Epithelial cell of proximal tubule (primary cell): ENCODE results near the gene SYTL3. TPM values are rescaled to one million over a fixed set of nuclear protein-coding genes. Genes with fewer than 3 reads are reported as not detected.
"Not testable (repeated sequence)": the region's sequence is repeated elsewhere in the genome, so short reads cannot be mapped to it uniquely, and the experiment has no call there.

ENCODE experiments used
- DNase-seq: peaks from one replicate; pipeline ENCODE4 v3.0.0-alpha.2; 2011; ENCODE audit warnings: low read depth
- H3K4me3 ChIP-seq: 2 replicates; pipeline ENCODE4 v1.5.1; 2011; ENCODE audit warnings: low read depth, mild to moderate bottlenecking, low read length
- total RNA-seq: library from RNA; depleted of rRNA; stranded (reverse); fragments of >200 nt; gene quantifications from 2 replicates; pipeline ENCODE4 v1.2.3, GENCODE V29; 2015
- TF ChIP-seq, protein P1 (sequence below): conservative IDR thresholded peaks from 2 replicates; pipeline ENCODE4 v1.5.1; 2012; ENCODE audit warnings: low read depth, mild to moderate bottlenecking, low read length

Gene SYTL3
- total RNA-seq, 1 donor from 2014 or later: 11.0 TPM

DNA sequence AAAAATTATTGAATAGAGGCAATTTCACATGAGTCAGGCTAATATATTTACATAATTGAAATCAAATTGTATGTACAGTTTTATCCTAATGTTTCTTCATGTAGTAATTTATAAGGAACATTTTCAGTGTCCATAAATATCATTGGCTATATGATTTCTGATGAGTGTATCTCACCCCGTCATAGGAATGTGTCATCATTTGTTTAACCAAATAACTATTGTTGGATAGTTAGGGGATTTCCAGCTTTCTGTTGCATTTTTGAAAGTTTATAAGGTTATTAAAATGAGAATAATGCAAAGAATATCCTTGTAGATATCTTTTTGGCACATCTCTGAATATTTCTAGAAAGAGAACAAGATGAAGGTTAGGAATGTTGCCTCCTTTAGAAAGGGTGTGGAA, 39.0 kb downstream of the SYTL3 start:
- TF ChIP-seq, protein P1, sequence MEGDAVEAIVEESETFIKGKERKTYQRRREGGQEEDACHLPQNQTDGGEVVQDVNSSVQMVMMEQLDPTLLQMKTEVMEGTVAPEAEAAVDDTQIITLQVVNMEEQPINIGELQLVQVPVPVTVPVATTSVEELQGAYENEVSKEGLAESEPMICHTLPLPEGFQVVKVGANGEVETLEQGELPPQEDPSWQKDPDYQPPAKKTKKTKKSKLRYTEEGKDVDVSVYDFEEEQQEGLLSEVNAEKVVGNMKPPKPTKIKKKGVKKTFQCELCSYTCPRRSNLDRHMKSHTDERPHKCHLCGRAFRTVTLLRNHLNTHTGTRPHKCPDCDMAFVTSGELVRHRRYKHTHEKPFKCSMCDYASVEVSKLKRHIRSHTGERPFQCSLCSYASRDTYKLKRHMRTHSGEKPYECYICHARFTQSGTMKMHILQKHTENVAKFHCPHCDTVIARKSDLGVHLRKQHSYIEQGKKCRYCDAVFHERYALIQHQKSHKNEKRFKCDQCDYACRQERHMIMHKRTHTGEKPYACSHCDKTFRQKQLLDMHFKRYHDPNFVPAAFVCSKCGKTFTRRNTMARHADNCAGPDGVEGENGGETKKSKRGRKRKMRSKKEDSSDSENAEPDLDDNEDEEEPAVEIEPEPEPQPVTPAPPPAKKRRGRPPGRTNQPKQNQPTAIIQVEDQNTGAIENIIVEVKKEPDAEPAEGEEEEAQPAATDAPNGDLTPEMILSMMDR: no peak
- no peak for DNase-seq

DNA sequence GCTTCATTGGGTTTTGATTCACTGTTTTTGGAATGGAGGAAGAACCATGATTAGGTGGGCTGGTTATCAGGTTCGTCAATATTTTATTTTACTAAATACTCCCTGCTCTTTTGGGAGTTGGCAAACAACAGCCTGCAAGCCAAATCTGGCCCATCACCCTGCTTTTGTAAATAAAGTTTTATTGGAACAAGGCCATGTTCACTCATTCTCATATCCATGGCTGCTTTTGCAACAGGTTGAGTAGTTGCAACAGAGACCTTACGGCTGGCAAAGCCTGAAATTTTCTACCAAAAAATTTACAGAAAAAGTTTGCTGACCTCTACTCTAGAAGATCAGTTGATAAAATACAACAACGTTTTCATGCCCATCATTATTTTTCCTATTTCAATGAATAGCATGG, 45.1 kb downstream of the SYTL3 start:
- no peak overlapping the region for H3K4me3 ChIP-seq
- TF ChIP-seq, protein P1: no peak
- no peak for DNase-seq

More for the DNA sequence above, 39.0 kb downstream of the SYTL3 start:
- H3K4me3 ChIP-seq: no peak overlapping the region

DNA sequence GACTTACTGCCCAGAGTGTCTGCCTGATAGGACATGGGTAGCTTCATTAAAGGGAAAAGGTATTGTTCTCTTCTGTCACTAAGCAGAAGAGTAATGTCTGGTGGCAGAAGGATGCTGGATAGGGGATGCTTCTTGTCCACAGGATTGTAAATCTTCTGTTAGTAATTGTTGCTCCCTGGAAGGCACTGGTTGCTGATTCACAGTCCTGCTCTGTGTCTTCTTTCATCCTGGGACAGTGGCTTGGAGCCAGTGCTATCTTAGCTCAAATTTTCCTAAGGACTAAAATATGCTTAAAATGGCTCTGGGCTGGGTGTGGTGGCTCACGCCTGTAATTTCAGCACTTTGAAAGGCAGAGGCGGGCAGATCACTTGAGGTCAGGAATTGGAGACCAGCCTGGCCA, 48.0 kb downstream of the SYTL3 start:
- TF ChIP-seq, protein P1: no peak
- no peak for DNase-seq
- H3K4me3 ChIP-seq: no peak overlapping the region

DNA sequence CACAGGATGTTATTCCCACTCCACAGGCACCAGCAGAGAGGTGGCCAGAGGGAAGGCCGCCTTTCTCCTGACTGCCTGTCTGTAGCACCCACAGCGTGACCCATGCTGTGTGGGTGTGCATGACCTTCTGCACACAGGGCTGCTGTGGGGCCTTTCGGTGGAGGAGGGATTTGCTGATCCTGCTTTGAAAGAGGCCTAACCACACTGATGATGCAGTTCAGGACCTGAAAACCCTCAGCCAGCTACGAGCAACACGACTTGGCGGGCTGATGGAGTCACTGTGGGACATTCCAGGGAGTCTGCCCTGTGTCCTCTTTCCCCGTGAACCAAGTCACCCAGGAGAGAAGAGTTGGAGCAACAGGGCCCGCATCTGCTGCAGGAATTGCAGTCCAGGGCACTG, 49.1 kb downstream of the SYTL3 start:
- no peak overlapping the region for H3K4me3 ChIP-seq
- DNase-seq: no peak
- TF ChIP-seq, protein P1: no peak

DNA sequence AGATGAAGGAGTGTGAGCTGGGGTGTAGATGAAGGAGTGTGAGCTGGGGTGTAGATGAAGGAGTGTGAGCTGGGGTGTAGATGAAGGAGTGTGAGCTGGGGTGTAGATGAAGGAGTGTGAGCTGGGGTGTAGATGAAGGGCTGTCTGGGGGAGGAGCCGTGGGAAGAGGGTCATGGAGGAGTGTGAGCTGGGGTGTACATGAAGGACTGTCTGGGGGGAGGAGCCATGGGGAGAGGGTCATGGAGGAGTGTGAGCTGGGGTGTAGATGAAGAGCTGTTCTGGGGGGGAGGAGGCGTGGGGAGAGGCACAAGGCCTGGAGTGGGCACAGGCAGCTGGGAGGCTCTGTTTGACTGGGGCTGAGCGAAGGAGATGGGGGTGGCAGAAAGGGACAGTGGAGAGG, 51.4 kb downstream of the SYTL3 start:
- DNase-seq, H3K4me3 ChIP-seq: not testable (repeated sequence)

DNA sequence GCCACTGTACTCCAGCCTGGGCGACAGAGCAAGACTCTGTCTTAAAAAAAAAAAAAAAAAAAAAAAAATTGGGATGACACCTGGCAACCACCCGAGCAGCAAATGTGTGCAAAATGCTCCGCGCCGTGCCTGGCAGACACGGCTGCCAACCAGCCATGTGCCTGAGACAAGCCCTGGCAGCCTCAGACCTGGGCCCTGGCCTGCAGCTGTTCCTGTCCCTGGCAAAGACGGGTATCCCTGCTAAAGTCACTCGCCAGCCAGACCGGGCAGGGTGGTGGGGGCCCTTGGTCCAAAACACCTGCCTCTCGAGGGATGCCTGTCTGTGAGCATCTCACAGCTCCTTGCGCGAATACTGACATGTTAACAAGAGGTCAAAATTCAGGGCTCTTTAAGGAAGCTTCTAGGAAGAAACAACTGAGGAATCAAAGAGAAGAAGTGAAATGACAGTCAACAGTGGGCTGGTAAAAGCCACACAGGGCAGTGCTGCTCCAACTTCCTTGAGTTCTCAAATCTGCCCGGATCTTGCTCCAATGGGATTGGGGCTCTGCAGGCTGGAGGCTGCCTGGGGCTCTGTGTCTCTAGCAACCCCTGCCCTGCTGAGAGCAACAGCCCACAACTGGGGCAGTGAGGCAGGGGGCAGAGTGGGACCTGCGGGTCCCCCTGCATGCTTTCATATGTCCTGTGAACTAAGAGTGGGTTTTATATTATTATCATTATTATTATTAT, 53.4 kb downstream of the SYTL3 start:
- TF ChIP-seq, protein P1: no peak
- DNase-seq: no peak
- no peak overlapping the region for H3K4me3 ChIP-seq

DNA sequence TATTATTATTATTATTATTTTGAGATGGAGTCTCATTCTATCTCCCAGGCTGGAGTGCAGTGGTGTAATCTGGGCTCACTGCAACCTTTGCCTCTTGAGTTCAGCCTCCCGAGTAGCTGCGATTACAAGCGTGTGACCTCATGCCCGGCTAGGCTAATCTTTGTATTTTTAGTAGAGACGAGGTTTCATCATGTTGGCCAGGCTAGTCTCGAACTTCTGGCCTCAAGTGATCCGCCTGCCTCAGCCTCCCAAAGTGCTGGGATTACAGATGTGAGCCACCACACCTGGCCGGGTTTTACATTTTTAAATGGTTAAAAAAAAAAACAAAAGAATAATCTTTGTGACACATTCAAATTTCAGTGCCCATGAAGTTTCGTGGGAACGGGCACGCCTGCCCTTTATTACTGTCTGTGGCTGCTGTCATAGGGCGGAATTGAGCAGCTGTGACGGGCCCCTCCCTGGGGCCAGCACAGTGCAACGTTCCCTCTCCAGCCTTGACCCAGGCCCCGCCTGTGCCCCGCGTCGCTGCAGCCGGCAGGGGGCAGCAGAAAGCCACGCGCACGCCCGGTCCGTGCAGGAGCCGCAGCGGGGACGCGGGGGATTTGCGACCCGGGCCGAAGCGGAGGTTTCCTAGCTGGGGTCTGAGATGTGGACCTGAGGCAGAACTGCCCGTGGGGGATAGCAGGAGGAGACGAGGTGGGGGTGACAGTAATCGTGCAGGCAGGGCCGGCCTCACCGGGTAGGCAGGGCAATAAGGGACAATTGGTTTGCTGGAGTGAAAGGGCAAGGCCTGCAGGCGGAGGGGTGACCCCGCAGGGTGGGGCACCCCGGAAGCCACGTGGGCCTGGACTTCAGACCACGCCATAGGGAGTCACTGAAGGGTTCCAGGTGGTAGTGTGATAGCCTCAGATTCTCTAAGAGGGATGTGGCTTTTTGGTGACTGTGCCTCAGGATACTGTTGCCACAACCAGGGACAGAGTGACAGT, 54.3 kb downstream of the SYTL3 start:
- DNase-seq: no peak
- H3K4me3 ChIP-seq: peak overlapping the region; percentile 58
- TF ChIP-seq, protein P1: peak; percentile 94
